ENCODE measurements around the gene ELK3.

The ELK3 gene

DNA sequence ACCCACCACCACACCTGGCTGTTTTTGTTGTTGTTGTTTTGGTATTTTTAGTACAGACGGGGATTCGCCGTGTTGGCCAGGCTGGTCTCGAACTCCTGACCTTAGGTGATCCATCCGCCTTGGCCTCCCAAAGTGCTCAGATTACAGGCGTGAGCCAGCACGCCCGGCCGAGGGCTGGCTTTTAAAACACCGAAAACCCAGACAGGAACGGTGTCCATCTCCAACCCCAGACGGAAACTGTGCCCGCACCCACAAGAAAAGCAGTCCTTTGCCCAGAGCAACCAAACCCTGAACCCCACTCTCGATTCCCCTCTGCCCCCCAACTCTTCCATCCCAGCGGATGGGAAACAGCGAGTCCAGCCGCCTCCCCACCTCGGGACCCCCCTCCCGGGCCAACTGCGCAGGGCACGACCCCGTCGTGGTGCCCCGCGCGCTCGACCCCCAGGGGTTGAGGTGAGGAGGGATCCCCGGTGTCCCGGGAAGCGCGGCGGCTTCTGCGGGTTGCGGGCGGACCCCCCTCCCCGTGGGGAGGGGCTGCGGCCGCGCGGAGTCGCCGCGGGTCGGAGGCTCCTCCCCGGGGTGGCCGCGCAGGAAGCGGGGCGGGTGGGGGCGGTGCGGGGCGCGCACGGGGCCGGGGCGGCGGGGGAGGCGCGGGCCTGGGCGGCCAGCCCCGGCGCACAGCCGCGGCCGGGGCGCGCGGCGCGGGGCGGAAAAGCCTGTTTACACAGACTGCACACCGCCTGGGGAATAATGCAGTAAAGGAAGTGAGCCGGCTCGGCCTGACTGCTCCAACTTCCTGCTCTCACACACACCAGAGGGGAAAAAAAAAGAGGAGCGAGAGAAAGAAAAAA is at the start of gene ELK3:
ELK3 (plus strand) TSS at position 651 of the 851 bp plus-strand sequence.
- peak; percentile 45 for DNase-seq

DNA sequence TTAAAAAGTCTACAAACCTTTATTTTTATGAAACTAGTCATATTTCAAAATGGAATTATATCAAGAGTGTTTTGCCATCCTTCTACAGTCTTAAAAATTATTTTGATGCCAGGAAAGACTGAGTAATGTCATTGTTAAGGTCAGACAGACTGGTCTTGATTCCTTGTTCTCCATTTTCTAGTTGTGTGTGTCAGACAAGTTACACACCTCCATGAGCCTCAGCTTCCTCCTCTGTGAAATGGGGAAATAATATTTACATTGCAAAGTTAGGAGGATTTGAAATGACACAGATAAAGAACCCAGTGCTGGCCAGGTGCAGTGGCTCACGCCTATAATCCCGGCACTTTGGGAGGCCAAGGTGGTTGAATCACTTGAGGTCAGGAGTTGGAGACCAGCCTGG is 47.4 kb upstream of the ELK3 start:
- no peak for DNase-seq

DNA sequence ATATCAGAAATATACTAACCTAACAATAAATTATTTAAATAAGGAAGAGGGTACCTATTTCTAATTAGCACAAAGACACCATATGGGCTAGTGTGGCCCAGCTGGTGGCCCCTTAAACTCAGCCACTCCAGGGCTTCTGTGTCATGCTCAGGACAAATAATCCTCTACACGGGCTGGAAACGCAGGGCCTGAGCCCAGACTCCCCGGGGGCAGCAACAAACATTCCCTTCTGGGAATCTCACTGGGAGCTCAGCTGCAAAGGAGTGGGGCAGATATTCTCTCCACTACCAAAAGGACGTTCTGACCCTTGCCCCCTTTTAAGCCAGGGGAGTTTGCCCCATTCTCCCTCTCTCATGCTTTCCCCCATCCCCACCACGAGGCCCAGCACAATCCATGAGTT is 43.7 kb upstream of the ELK3 start:
- no peak for DNase-seq

DNA sequence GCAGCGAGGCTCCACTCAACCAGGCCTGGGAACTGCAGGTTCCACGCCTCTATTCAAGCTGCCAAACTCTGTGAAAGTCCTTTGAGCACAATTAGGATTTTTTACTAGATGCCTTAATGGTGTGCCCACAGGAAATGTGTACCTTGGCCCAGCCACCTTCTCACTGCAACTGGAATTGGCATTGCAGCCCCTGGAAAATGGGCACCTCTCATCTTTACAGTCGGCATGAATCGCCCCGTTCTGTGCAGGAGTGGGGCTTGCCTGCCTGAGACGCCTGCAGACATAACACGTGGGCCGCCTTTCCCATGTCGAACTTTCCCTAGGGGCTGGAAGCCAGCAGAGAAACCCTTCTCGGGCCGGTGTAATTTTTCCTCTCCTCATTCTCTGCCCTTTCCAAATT is 42.0 kb upstream of the ELK3 start:
- no peak for DNase-seq

DNA sequence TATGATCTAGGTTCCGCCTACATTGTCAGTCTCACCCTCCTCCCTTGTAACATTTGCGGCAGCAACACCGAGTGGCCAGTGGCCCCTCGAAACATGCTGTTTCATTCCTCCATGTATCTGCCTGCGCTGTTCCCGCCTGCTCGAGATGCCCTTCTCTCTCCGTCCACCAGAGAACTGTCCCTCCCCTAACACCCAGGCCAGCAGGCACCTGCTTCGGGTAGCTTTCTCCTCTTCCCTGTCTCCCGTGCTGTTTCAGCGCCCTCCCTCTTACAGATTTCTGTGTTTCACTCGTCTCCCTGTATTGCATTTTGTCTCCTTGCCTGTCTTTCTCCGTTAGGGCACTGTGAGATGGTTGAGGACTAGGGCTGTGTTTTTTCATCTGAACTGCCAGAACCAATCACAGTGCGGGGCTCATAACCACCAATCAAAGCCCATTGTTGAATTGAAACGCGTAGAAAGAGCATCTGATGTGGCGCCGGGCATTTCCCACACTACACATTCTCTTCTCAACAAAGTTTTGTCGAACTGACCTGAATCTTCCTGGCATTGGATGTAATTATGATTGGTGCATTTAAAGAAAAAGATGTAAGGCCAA is 40.9 kb upstream of the ELK3 start:
- DNase-seq = no peak

DNA sequence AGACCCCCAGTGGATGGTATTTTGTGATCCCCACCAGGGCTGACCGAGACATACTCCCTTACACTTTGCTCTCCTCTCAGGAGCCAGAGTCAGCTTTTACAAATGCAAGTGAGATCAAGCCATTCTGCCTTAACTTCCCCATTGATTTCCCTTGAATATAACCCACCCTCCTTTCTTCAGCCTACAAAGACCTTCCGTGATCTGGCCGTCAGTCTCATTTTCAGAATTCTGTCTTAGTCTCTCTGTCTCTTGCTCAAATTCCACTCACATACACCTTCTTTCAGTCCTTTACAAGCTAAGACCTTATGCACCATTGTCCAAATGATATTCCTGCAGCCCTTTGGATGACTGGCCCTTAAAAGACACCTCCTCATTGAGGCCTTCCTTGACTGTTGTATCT is 39.0 kb upstream of the ELK3 start:
- DNase-seq = no peak

DNA sequence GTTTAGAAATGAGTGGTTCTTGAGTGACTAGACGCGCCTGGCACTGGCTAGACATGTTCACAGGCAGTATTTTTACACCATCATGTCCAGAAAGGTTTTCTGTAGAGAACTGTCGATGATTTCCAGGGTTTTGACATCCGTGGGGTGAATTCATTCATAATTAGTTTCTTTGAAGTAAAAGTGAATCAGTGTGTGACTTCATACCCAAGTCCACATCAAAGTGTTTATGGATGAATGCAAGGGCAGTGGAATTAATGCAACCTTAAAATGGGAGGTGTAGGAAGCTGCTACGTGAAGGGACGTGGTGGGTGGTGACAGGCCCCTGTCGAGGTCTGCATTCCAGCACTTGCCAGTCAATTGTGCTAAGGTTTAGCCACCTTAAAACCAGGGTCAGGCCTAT is 38.4 kb upstream of the ELK3 start:
- no peak for DNase-seq

DNA sequence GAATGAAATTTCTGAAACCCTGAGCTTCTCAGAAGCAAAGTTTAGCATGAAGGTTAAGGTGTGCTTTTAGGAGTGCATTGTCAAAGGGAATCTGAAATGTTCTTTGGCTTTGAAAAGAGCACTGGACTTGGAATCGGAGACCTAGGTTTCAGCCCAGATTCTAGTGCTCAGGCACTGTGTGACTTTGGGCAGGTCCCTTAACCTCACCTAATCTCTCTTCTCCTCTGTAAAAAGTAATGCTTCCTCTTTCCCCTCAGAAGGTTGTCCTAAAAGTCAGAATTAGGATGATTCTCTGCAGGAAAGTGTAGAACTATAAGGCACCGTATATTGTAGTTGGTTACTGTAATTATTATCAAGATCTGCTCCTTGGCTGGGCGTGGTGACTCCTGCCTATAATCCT is 38.0 kb upstream of the ELK3 start:
- DNase-seq = no peak

DNA sequence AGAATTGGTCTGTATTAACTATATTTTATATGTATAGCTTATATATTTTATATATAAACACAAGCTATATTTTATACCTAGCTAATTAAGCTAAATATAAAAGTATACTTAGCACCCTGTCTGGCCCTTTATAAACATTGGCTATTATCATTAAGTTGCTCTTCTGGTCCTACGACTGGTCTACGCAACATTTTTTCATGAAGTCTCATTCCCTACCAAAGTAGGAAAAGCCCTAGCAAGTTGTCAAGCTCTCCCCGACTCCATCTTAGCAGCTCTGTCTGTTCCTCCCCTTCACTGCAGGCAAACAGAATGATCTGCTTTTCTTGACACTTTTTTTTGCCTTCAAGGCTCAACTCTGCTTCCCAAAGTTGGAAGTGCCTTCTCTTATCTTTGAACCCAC is 36.7 kb upstream of the ELK3 start:
- no peak for DNase-seq

DNA sequence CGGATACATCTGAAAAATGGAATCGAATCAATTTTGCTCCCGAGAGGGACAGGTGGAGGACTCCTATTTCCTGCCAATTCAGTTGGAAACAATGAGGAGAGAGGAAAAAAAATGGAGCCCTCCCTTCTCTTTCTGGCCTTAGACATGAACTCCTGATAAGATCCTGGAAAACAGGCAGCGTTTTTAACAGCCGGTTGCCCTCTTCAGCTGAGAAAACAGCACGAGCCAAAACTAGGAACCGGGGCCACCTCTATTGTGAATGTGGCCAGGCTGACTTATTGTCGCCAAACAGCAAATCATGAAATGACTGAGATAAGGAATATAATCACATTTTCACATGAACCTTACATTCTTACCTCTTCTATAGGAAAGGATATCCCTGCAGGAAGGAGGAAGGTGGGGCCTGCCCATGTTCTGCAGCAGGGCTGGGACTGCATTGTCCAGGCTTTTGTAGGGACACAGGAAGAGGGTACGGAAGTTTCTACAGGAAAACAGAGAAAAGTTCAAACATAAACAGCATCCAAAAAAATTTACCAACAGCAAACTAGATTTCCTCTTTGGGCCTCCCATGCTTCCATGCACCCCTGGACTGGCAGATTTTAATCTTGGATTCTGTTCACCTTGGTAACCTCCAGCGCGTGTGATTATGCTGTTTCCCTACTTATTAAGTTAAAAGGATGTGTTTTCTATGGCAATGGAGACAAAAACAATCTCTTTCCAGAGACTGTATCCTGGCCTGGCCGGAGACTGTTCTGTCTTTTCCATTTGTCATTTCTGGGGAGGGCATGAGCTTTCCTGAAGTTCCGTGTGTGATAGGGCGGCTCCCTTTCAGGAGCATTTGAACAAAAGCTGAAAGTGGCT is 29.0 kb upstream of the ELK3 start:
- DNase-seq = no peak

DNA sequence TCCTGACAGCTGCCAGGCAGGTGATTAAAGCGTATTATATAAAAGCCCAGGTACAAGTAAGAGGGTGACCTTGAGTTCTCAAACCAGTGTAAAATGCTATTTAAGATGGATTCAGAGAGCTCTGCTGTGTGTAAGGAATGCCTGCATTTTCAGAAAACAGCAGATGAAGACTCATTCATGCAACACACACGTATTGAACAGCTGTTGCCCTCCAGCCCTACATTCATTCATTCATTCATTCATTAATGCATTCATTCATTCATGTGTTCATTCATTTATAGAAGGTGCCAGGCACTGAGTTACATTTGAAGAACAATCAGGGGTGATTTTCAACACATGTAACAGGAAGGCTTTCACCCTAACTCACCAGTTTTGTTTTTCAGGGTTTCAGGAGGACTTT is 27.4 kb upstream of the ELK3 start:
- DNase-seq = no peak

DNA sequence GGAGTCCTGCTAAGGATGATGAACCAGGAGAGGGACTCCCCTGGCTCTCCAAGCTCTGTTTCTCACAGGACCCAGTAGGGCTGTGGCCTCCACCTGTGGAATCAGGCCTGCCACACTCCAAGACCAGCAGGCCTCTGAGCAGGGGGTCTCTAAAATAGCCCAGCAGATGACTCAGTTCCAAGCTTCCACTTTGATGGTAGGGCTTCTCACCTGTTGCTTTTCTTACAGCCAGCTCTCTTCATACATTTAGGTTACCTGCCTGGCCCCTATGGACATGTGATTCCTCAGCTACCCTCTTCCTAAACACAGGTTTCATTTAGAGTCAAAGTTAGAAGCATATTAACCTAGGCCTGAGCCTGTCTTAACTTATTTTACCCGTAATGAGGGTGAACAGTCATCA is 26.7 kb upstream of the ELK3 start:
- no peak for DNase-seq

DNA sequence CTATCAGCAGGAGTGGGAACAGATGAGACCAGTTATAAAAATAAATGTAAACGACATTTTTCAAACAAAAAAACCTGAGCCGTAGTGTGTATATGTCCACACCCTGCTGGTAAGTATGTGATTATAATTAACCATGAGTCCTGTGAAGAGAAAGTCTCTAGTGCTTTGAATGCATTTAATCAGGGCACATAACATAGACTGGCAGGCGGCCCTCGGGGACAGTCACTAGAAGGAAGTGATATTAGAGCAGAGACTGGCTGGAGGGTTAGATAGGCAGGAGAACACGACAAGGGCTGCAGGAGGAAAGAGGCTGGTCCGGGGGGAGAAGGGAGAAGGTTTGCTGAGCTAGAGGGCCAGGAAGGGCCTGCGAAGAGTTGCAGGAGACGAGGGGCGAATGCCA is 23.8 kb upstream of the ELK3 start:
- DNase-seq = peak; percentile 54

DNA sequence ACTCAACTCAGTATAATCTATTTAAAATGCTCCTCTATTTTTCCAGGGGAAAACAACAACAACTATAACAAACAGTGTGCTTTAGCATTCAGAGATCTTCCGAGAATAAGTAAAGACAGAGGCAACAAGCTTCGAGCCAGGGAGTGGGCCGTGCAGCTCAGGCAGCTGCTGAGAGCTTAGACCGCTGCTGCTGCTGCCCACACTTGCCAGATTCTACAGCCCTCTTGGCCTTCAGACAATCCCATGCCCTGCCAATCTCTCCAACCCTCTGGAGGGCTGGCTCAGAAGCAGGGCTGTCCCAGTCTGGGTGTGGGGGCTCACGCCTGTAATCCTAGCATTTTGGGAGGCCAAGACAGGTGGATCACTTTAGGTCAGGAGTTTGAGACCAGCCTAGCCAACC is 23.4 kb upstream of the ELK3 start:
- no peak for DNase-seq

DNA sequence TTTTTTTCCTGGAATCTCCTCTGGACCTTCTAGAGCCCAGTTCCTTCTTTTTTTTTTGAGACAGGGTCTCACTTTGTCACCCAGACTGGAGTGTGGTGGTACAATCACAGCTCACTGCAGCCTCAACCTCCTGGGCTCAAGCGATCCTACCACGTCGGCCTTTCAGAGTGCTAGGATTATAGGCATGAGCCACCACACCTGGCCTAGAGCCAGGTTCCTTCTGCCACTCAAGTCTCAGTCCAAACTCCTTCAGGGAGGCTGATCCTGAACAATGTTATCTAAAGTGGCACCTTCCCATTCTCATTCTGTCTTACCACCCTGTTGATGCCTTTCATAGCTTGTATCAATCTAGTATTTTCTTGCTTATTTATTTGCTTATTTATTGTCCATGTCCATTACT is 22.3 kb upstream of the ELK3 start:
- DNase-seq = no peak

DNA sequence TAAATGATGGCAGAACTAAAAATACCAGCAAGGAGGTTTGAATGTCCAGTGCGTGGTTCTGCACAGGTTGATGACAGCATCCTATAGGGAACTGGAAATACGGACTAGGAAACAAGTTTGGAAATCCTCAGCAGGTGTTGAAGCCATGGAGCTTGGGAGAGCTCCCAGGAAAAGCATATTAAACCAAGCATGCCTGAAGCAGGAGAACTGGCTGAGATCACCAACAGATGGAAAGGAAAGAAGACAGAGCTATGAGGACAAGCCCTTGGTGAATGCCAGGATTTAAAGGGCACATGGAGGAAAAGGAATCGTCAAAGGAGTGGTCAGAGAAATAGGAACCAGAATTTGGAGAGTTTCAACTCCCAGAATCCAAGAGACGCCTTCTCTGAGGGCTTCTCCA is 21.2 kb upstream of the ELK3 start:
- no peak for DNase-seq

DNA sequence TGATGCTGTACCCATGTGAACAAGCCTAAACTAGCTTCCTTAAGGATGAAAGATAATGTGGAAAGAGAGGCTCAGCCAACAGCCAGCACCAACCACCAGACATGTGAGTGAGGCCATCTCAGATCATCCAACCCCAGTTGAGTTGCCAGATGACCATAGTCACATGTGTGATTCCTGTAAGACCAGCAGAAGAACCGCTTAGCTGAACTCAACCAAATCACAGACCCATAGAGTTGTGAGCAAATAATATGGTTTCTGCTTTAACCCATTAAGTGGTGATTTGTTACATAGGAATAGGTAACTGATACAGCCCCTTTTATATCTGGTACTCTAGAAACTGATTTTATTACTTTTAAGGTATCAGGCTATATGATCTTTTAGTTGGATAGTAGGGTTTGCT is 17.6 kb upstream of the ELK3 start:
- DNase-seq = no peak

DNA sequence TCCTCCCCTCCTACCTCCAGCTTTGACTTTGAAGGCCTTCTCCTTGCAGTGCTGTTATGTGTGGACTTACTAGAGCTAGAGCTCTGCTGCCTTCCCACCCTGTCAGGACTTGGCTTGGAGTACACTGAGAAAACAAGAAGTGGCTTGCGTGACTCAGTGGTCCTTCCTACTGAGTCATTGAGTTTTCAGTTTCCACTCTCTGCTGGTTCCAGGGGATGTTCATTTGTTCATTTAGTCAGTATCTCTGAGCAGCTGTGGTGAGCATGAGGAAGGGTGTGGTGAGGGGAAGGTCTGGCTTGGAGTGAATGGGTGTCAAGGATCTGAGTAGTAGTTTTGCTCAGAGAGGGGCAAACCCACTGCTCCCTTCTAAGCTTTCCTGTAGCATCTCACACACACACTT is 17.2 kb upstream of the ELK3 start:
- DNase-seq = peak; percentile 40

DNA sequence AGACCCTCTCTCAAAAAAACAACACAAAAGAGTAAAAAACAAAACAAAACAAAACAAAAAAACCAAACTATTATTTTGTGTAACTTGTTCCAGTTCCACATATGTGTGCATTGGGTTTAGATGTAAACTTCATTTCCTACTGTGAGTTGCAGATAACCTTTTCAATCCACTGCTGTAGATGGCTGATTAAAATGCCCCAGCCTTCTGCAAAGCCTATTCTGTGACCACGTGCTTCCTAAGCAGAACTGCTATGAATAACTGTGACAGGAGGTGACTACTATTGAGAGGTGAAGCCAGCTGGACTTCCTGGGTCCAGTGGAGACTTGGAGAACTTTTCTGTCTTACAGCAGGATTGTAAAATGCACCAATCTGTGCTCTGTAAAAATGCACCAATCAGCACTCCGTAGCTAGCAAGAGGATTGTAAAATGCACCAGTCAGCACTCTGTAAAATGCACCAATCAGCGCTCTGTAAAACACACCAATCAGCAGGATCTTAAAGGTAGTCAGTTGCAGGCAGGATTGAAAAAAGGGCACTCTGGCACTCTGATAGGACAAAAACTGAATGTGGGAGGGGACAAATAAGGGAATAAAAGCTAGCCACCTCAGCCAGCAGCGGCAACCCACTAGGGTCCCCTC is 10.3 kb upstream of the ELK3 start:
- peak; percentile 79 for DNase-seq

DNA sequence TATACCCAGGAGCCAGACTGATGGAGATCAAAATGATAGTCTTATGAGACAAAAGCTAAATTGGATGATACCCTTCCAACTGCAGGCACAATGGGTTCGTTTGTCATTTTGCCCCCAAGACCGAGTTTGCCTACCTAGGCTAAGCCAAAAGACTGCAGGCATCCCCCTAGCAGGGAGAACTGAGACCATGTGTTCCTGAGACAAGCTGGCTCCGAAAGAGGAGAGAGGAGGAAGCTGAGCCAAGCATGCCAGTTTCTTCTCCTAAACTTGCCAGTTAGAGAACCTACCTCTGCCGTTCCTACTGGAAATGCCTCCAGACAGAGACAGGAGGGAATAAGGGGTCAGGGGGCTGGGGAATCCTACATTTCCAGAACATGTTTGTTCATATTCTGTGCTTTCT is 8.3 kb upstream of the ELK3 start:
- DNase-seq = no peak

DNA sequence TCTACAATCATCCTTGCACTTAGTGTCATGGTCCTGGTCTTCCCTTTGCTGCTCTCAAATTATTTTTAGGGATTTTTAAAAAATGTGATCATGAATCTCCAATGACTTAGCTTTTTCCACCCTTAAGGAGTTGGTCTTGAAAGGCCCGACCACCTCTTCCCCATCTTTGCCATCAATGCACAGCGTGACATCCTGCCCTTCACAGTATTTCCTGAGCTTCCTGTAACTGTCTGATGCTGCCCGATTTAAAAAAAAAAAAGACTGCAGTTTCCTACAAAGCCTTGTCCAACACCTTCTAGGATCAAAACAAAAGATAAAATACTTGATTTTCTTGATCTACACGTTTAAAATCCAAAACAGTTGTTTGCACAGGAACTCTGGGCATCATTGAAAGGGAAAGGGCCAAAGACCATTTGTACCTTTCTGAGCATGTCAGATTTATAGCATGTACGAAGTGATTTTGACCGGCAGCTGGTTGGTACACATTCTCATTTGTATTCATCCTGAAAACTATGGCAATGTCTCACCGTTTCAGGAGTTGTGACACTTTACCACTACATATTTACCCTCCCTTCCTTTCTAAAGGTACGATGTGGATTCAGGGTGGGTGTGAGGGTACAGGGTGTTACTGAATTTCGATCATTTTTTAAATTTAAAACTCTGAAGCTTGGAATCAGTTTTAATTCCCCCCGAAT is 7.4 kb upstream of the ELK3 start:
- no peak for DNase-seq

DNA sequence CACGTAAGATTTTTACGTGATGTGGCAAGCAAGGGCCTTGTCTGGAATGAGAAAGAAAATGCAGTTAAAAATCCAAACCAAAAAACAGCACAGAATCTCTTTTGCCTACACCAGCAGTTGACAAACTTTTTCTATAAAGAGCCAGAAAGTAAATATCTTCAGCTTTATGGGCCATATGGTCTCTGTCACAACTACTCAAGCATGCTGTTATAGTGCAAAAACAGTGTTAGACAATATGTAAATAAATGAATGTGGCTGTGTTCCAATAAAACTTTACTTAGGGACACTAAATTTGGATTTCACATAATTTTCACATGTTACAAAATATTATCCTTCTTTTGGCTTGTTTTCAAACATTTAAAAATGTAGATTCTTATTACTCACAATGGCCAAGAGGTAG is 6.2 kb upstream of the ELK3 start:
- no peak for DNase-seq

DNA sequence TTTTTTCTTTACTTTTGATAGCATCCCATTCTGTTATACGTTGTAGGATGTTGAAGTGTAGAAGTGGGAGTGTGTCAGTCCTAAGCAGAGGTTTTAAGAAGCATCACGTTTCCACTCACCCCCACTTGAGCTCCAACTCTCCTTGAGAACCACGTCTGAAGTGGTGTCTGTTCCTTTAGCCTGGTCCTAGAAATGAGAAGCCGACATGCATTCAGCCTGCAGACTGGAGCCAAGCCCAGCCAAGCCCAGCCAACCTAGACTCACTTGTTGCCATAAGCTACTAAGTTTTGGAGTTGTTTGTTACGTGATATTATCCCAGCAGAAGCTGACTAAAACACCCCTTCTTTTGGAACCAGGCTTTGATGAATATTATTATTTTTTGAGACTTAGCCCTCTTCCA is 4.4 kb upstream of the ELK3 start:
- no peak for DNase-seq

Data from hematopoietic multipotent progenitor cell treated with erythropoietin and hydrocortisone succinate and interleukin-3 and kit ligand, for 8 days (in vitro differentiated cells).